Keratinocyte (primary cell): ENCODE measurements around the gene LSM6. TPM values are rescaled to one million over a fixed set of nuclear protein-coding genes. Genes with fewer than 3 reads are reported as not detected.

Experiments
- DNase-seq: peaks from one replicate; pipeline ENCODE4 v3.0.0-alpha.2; 2011; ENCODE audit warnings: low read depth, missing footprints, low spot score
- FAIRE-seq: peaks from 2 replicates; lab custom pipeline; 2011; peaks lifted over from hg19 to GRCh38; lab: Jason Lieb, UNC
- H2AFZ ChIP-seq: 2 replicates; pipeline ENCODE4 v1.6.0; 2012; ENCODE audit warnings: low read length, control low read depth, inconsistent platforms; ENCODE audit not compliant: control insufficient read depth
- H3K27ac ChIP-seq: 2 replicates; pipeline ENCODE4 v1.5.1; 2011; ENCODE audit warnings: low read length; ENCODE audit not compliant: control insufficient read depth, insufficient read depth
- H3K27me3 ChIP-seq: 3 replicates; pipeline ENCODE4 v1.6.0; 2011; ENCODE audit warnings: low read length; ENCODE audit not compliant: control insufficient read depth, insufficient read depth; ENCODE audit errors: extremely low read depth
- H3K36me3 ChIP-seq, 2 experiments: 2 replicates in 1 of 2; 3 replicates in 1 of 2; pipeline ENCODE4 v1.5.1; 2011; ENCODE audit warnings: low read length in 2 of 2, mild to moderate bottlenecking in 1 of 2; ENCODE audit not compliant: control insufficient read depth in 2 of 2, insufficient read depth in 2 of 2; ENCODE audit errors: extremely low read depth in 1 of 2
- H3K4me1 ChIP-seq: 3 replicates; pipeline ENCODE4 v1.5.1; 2011; ENCODE audit warnings: low read length; ENCODE audit not compliant: control insufficient read depth, insufficient read depth; ENCODE audit errors: extremely low read depth
- H3K4me2 ChIP-seq: 3 replicates; pipeline ENCODE4 v1.6.0; 2011; ENCODE audit warnings: low read depth, low read length; ENCODE audit not compliant: control insufficient read depth, insufficient read depth; ENCODE audit errors: extremely low read depth
- H3K4me3 ChIP-seq, 3 experiments: fragments of 200-600 bp in 1 of 3; sonication (generic) in 1 of 3; 2 replicates in 2 of 3; 3 replicates in 1 of 3; pipeline ENCODE4 v1.5.1; 2011 to 2016; ENCODE audit warnings: low read length in 3 of 3, mild to moderate bottlenecking in 3 of 3, control low read depth in 2 of 3, inconsistent platforms in 1 of 3, low read depth in 1 of 3, mixed read lengths in 1 of 3, mixed run types in 1 of 3, moderate library complexity in 1 of 3; ENCODE audit not compliant: control insufficient read depth in 2 of 3, insufficient read depth in 2 of 3; ENCODE audit errors: extremely low read depth in 1 of 3
- H3K79me2 ChIP-seq: 2 replicates; pipeline ENCODE4 v1.6.0; 2012; ENCODE audit warnings: low read length; ENCODE audit not compliant: control insufficient read depth, insufficient read depth
- H3K9ac ChIP-seq: 3 replicates; pipeline ENCODE4 v1.6.0; 2011; ENCODE audit warnings: low read length; ENCODE audit not compliant: control insufficient read depth, insufficient read depth; ENCODE audit errors: extremely low read depth
- H3K9me1 ChIP-seq: 3 replicates; pipeline ENCODE4 v1.6.0; 2011; ENCODE audit warnings: low read length; ENCODE audit not compliant: control insufficient read depth, insufficient read depth; ENCODE audit errors: extremely low read depth
- H3K9me3 ChIP-seq: 2 replicates; pipeline ENCODE4 v1.5.1; 2012; ENCODE audit warnings: low read depth, low read length; ENCODE audit not compliant: control insufficient read depth
- H4K20me1 ChIP-seq: 3 replicates; pipeline ENCODE4 v1.6.0; 2011; ENCODE audit warnings: low read length; ENCODE audit not compliant: control insufficient read depth, insufficient read depth; ENCODE audit errors: extremely low read depth
- EZH2 ChIP-seq: IDR thresholded peaks from one replicate; pipeline ENCODE4 v1.6.1; 2012; ENCODE audit warnings: inconsistent platforms, mild to moderate bottlenecking, low read length, moderate library complexity
- dilution Hi-C: fragments of 300-500 bp; cut with MboI; formaldehyde crosslinking; loops from one replicate; pipeline ENCODE4 v1.7.0; 2020; ENCODE audit warnings: low sequenced_read_pairs; ENCODE audit not compliant: extremely low pct_ligation_motif_present
- polyA plus RNA-seq, 5 experiments: library from polyadenylated mRNA; depleted of rRNA in 3 of 5; stranded (reverse) in 3 of 5; stranded (forward) in 1 of 5; unstranded in 1 of 5; fragments of >200 nt; gene quantifications; 1 replicate in 1 of 5; 2 replicates in 3 of 5; 3 replicates in 1 of 5; pipeline versions ENCODE4 v1.2.1 to v1.2.3, GENCODE V29; 2011 to 2012; ENCODE audit warnings: missing spikeins in 2 of 5, low read depth in 1 of 5, low replicate concordance in 1 of 5
- TF ChIP-seq, protein P1 (sequence below), 3 experiments: IDR thresholded peaks in 1 of 3; conservative IDR thresholded peaks in 1 of 3; optimal IDR thresholded peaks in 1 of 3; 2 replicates in 2 of 3; 3 replicates in 1 of 3; pipeline versions ENCODE3 to v1.5.1; 2011; ENCODE audit warnings: low read length in 3 of 3, mild to moderate bottlenecking in 3 of 3, moderate library complexity in 2 of 3, control low read depth in 1 of 3, inconsistent platforms in 1 of 3; ENCODE audit not compliant: insufficient read depth in 2 of 3; ENCODE audit errors: extremely low read depth in 1 of 3

LSM6 gene
- polyA plus RNA-seq, 1 donor (not counting 4 experiments of a cell fraction or from before 2014, with no cell fraction given): 33.7 TPM

DNA sequence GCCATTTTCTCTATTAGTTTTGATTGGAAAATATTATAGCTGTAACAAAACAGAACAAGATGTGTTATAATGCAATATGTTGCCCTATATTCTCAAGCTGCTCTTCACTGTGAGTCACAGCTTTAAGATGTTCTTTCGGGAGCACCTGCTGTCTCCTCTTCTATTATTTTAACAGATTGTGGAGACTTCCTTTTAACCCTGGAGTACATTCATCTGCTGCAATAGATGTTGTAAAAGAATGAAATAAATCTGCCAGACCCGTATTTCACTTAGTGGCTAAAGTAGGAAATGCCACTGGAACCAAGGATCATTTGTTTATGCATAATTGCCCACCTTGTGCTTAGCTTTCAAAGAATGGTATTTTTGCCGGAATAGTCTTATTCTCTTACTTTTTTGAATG, 11.1 kb downstream of the LSM6 start:
- dilution Hi-C loops: no loop called here
- Histone ChIP-seq H3K4me1 (no peaks in the 10 kb centered on the region), H4K20me1 (no peaks in the 10 kb centered on the region), H3K79me2 (peaks cover 5% of the 10 kb centered on the region), H3K27me3 (no peaks in the 10 kb centered on the region), H3K9me3 (no peaks in the 10 kb centered on the region), H3K4me2 (no peak overlapping the region), H3K9me1 (no peaks in the 10 kb centered on the region), H3K27ac (no peak overlapping the region), H2AFZ (no peak overlapping the region), H3K4me3 (no peak overlapping the region), H3K36me3 (peaks cover 6 to 23% of the 10 kb centered on the region in 2 experiments), H3K9ac (no peak overlapping the region)
- DNase-seq (no peak), FAIRE-seq (no peak)
- TF ChIP-seq EZH2: no peak
- TF ChIP-seq, protein P1, sequence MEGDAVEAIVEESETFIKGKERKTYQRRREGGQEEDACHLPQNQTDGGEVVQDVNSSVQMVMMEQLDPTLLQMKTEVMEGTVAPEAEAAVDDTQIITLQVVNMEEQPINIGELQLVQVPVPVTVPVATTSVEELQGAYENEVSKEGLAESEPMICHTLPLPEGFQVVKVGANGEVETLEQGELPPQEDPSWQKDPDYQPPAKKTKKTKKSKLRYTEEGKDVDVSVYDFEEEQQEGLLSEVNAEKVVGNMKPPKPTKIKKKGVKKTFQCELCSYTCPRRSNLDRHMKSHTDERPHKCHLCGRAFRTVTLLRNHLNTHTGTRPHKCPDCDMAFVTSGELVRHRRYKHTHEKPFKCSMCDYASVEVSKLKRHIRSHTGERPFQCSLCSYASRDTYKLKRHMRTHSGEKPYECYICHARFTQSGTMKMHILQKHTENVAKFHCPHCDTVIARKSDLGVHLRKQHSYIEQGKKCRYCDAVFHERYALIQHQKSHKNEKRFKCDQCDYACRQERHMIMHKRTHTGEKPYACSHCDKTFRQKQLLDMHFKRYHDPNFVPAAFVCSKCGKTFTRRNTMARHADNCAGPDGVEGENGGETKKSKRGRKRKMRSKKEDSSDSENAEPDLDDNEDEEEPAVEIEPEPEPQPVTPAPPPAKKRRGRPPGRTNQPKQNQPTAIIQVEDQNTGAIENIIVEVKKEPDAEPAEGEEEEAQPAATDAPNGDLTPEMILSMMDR (optimal IDR thresholded peaks at IDR 0.05 in 1 of 3, IDR thresholded peaks at IDR 0.05 in 1 of 3, conservative IDR thresholded peaks at IDR 0.05 in 1 of 3; ENCODE audit: extremely low read depth in 1 of 3, insufficient read depth in 2 of 3, low read length in 3 of 3): no peak

DNA sequence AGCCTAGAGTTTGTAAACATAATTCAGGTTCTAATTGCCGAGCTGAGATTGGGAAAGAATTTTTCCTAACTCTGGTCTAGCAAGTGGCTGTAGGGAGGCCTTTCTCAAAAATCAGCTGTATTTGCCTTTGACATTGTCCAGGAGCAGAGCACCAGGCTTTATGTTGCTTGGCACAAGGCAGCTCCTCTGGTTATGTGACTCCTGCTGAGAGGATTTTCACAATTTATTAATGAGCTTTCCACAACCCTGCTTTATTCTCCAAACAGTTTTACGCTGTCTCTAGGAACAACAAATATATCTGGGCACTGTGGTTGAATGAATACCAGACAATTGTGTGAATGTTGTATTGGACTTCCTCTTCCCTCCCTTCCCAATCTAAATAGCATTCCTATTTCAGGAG, 14.9 kb downstream of the LSM6 start:
- Histone ChIP-seq H3K9me1 (no peaks in the 10 kb centered on the region), H4K20me1 (no peaks in the 10 kb centered on the region), H3K27ac (no peak overlapping the region), H3K79me2 (no peaks in the 10 kb centered on the region), H2AFZ (no peak overlapping the region), H3K9me3 (no peaks in the 10 kb centered on the region), H3K4me3 (no peak overlapping the region), H3K27me3 (no peaks in the 10 kb centered on the region), H3K36me3 (peaks cover 6 to 23% of the 10 kb centered on the region in 2 experiments), H3K9ac (no peak overlapping the region), H3K4me1 (no peaks in the 10 kb centered on the region), H3K4me2 (no peak overlapping the region)
- dilution Hi-C loops: no loop called here
- no peak for FAIRE-seq
- DNase-seq: no peak
- TF ChIP-seq, protein P1 (optimal IDR thresholded peaks at IDR 0.05 in 1 of 3, IDR thresholded peaks at IDR 0.05 in 1 of 3, conservative IDR thresholded peaks at IDR 0.05 in 1 of 3; ENCODE audit: extremely low read depth in 1 of 3, insufficient read depth in 2 of 3, low read length in 3 of 3): no peak
- TF ChIP-seq EZH2: no peak
